Measurements from ENCODE around the gene EIF2S2. TPM values are rescaled to one million over a fixed set of nuclear protein-coding genes. Genes with fewer than 3 reads are reported as not detected.

Gene EIF2S2
- polyA plus RNA-seq, 5 donors: 41.6 to 47.5 (median 46.5) TPM

Other genes with a start within 250 kb of the EIF2S2 start
- gene RALY, start 118.3 kb downstream of the EIF2S2 start, polyA plus RNA-seq (ENCODE audit: insufficient read depth in 1 of 5, insufficient read length in 5 of 5, low replicate concordance in 1 of 5): 100 to 1,000 TPM; 206 to 250 (median 215) TPM
- gene ASIP, start 129.2 kb upstream of the EIF2S2 start, polyA plus RNA-seq (ENCODE audit: insufficient read depth in 1 of 5, insufficient read length in 5 of 5, low replicate concordance in 1 of 5): under 1 TPM in 3 of 5 donors, not detected in 2; 0.32 to 0.36 (median 0.33) TPM
- 100 to 1,000 TPM in 4 of 5 donors, 10 to 100 TPM in 1; 99.0 to 126 (median 110) TPM for gene AHCY, start 191.1 kb upstream of the EIF2S2 start, polyA plus RNA-seq (ENCODE audit: insufficient read depth in 1 of 5, insufficient read length in 5 of 5, low replicate concordance in 1 of 5)